Coronary artery (tissue), 2 donors: Measurements from ENCODE around the gene RBFOX2.
"Not testable (repeated sequence)": the region's sequence is repeated elsewhere in the genome, so short reads cannot be mapped to it uniquely, and the experiment has no call there.

ENCODE experiments used
- DNase-seq: peaks from one replicate; pipeline ENCODE4 v3.0.0-alpha.2; 2017; ENCODE audit warnings: low spot score
- H3K27ac ChIP-seq, 2 donors: fragments of 200-600 bp; sonication (generic); one replicate each; pipeline ENCODE4 v1.5.1; 2016 to 2019
- H3K4me3 ChIP-seq: fragments of 200-600 bp; sonication (generic); 2 replicates; pipeline ENCODE4 v1.5.1; 2016; ENCODE audit warnings: mild to moderate bottlenecking, moderate library complexity
- TF ChIP-seq, protein P1 (sequence below): fragments of 200-600 bp; sonication (generic); IDR thresholded peaks from one replicate; pipeline ENCODE4 v1.5.1; 2019; ENCODE audit warnings: antibody characterized with exemption

RBFOX2 gene

DNA sequence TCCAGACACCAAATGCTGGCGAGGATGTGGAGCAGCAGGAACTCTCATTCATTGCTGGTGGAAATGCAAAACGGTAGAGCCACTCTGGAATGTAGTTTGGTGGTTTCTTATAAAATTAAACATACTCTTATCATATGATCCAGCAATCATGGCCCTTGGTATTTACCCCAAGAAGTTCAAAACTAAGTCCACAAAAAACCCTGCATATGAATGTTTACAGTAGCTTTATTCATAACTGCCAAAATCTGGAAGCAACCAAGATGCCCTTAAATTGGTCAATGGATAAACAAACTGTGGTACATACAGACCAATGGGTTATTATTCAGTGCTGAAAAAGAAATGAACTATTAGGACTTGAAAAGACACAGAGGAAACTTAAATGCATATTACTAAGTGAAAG is 223.2 kb downstream of the RBFOX2 start:
- no peak overlapping the region for H3K27ac ChIP-seq
- TF ChIP-seq, protein P1, sequence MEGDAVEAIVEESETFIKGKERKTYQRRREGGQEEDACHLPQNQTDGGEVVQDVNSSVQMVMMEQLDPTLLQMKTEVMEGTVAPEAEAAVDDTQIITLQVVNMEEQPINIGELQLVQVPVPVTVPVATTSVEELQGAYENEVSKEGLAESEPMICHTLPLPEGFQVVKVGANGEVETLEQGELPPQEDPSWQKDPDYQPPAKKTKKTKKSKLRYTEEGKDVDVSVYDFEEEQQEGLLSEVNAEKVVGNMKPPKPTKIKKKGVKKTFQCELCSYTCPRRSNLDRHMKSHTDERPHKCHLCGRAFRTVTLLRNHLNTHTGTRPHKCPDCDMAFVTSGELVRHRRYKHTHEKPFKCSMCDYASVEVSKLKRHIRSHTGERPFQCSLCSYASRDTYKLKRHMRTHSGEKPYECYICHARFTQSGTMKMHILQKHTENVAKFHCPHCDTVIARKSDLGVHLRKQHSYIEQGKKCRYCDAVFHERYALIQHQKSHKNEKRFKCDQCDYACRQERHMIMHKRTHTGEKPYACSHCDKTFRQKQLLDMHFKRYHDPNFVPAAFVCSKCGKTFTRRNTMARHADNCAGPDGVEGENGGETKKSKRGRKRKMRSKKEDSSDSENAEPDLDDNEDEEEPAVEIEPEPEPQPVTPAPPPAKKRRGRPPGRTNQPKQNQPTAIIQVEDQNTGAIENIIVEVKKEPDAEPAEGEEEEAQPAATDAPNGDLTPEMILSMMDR: no peak
- DNase-seq: no peak
- no peak overlapping the region for H3K4me3 ChIP-seq

DNA sequence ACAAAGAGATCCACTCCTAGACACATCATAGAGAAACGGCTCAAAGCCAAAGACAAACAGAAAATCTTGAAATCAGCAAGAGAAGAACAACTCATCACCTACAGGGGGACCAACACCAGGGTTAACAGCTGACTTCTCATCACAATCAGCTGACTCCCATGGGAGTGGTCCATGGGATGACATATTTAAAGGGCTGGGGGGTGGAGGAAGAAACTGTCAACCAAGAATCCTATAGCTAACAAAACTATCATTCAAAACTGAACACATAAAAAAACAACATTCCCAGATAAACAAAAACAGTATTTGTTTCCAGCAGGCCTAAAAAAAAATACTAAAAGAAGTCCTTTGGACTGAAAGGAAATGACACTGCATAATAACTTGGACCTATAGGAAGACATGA is 224.2 kb downstream of the RBFOX2 start:
- no peak overlapping the region for H3K27ac ChIP-seq
- TF ChIP-seq, protein P1: no peak
- no peak for DNase-seq
- no peak overlapping the region for H3K4me3 ChIP-seq

DNA sequence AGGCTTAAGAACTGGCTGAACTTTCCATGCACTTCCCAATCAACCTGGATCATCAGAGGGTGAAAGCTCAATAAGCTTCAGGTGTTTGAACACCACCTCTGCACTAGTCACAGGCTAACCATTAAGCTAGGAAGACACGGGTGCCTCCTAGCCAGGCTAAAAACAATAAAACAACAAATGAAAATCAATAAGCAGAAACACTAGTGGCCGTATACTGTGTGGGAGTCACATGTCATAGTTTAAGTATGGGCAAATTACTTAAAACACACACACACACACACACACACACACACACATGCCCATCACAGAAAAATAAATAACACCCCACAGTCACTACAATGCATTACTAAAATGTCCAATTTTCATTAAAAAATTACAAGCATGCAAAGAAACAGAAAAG is 225.7 kb downstream of the RBFOX2 start:
- Histone ChIP-seq H3K4me3 (no peak overlapping the region), H3K27ac (no peak overlapping the region)
- TF ChIP-seq, protein P1: no peak
- no peak for DNase-seq

DNA sequence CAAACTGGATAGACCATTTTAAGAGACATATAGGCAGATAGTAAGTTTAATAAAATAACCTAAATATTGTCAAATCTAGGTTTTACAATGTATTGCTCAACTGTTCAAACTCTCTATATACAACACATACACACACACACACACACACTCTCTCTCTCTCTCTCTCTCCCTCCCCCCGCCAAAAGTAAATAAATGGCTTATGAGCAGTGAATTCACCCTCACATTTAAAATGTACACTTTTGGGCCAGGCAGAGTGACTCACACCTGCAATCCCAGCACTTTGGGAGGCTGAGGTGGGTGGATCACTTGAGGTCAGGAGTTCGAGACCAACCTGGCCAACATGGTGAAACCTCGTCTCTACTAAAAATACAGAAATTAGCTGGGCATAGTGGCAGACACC is 227.3 kb downstream of the RBFOX2 start:
- DNase-seq, H3K4me3 ChIP-seq, H3K27ac ChIP-seq: not testable (repeated sequence)

DNA sequence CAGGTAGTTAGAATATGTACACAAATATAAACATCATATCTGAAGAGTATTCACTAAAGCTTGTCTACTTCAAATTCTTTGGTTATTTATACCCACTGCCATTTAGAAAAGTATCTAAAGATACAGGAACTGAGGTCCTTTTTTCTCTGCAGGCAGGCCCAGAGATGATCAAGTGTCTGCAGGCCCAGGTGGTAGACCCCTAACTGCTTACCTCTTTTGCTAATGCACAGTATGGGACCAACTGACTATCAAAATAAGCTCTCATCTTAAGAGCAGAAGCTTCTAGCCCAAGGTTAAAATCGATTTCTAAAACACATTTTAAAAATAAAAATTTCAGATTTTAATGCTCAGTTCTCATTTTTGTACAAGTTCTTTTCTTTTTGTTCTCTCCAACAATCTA is 229.5 kb downstream of the RBFOX2 start:
- TF ChIP-seq, protein P1: no peak

DNA sequence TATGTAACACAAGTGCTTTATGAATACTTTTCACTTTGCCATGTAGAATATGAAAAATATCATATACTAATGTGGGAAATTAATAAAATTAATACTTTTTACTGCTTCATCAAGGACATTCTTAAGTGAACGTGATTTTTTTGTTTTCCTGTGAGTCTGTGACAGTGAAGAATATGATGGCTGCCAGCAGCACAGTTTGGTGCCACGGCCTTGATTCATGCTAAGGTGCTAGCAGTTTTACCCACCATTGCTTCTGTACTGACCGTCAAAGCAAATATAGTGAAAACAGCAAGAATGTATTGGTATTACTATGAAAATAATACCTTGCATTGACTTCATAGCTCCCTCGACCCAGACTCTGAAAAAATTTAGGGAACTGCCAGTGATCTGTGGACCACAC is 231.2 kb downstream of the RBFOX2 start:
- H3K27ac ChIP-seq: no peak overlapping the region
- TF ChIP-seq, protein P1: no peak
- no peak overlapping the region for H3K4me3 ChIP-seq
- DNase-seq: no peak

More for the DNA sequence above, 229.5 kb downstream of the RBFOX2 start:
- no peak overlapping the region for H3K4me3 ChIP-seq
- DNase-seq: no peak
- no peak overlapping the region for H3K27ac ChIP-seq

DNA sequence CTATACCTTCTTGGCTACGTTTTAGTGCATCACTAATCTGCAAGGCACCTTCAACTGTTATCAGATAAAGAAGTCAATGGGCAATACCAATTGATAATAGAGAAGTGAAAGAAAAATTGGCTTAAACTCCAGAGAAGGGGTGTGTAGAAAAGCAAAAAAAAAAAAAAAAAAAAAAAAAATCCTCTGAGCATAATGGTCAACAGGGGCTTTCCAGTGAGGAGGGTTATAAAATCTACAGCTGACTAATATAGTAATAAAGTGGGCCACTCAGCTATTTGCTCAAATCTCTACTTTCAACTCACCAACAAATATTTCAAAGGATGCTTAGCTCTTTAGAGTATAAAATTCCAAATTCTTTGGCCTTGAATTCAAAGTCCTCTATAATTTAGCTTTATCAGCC is 233.1 kb downstream of the RBFOX2 start:
- TF ChIP-seq, protein P1: no peak
- DNase-seq: no peak
- Histone ChIP-seq H3K4me3 (no peak overlapping the region), H3K27ac (no peak overlapping the region)

DNA sequence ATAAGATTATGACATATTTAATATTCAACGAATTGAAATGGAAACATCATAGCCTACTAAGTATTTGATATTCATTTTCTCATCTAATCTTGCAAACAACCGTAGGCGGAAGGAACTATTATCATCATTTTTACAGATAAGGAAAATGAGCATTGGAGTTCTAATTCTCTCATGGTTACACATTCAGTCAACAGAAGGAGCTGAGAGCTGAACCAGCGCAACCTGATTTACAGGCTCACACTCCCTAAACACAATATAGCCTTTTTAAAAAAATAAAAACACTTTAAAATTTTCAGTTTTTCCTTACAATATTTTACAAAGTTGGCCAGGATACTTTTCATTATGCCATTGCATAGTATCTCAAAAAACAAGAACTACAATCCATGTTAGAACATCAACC is 236.1 kb downstream of the RBFOX2 start:
- DNase-seq: no peak

DNA sequence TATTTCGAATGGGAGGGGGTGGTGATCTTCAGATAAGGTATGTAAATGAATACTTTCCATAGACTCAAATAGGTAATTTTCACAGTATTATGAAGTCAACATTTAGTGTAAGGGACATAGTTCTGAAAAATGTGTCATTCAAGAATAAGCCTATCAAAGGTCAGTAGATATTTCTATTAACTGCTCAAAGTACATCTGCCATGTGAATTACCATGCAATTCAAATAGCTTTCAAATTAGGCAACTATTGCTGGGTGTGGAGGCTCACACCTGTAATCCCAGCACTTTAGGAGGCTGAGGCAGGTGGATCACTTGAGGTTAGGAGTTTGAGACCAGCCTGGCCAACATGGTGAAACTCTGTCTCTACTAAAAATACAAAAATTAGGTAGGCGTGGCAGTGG is 236.8 kb downstream of the RBFOX2 start:
- DNase-seq, H3K27ac ChIP-seq: not testable (repeated sequence)

More for the DNA sequence above, 236.1 kb downstream of the RBFOX2 start:
- TF ChIP-seq, protein P1: no peak
- Histone ChIP-seq H3K27ac (no peak overlapping the region), H3K4me3 (no peak overlapping the region)

More for the DNA sequence above, 236.8 kb downstream of the RBFOX2 start:
- H3K4me3 ChIP-seq: not testable (repeated sequence)
